Right lobe of liver (tissue), 6 donors: Measurements from ENCODE around the gene NOS1AP. TPM values are rescaled to one million over a fixed set of nuclear protein-coding genes. Genes with fewer than 3 reads are reported as not detected.

Experiments
- ATAC-seq, 4 donors: fragments of 200-7000 bp; cut with Tn5 transposase; one replicate each; pipeline ENCODE4 v1.9.1; 2020; ENCODE audit warnings: mild to moderate bottlenecking in 4 of 4, moderate library complexity in 4 of 4
- DNase-seq, 3 donors: peaks; one replicate each; pipeline ENCODE4 v3.0.0-alpha.2; 2020
- H3K27ac ChIP-seq, 3 donors: fragments of 200-600 bp; one replicate each; pipeline ENCODE4 v1.8.0; 2022
- H3K27me3 ChIP-seq, 2 donors: fragments of 200-600 bp; one replicate each; pipeline ENCODE4 v1.8.0; 2022
- H3K36me3 ChIP-seq, 4 donors: fragments of 200-600 bp; sonication (generic) in 1 of 4; one replicate each; pipeline versions ENCODE4 v1.5.1 to v1.8.0; 2017 to 2022; ENCODE audit warnings: control low read depth in 1 of 4
- H3K4me1 ChIP-seq, 4 donors: fragments of 200-600 bp; sonication (generic) in 1 of 4; one replicate each; pipeline versions ENCODE4 v1.5.1 to v1.8.0; 2017 to 2022; ENCODE audit warnings: control low read depth in 1 of 4
- H3K4me3 ChIP-seq, 3 donors: fragments of 200-600 bp; one replicate each; pipeline ENCODE4 v1.8.0; 2022
- H3K9me3 ChIP-seq, 4 donors: fragments of 200-600 bp; sonication (generic) in 1 of 4; one replicate each; pipeline versions ENCODE4 v1.5.1 to v1.8.0; 2017 to 2022; ENCODE audit warnings: control low read depth in 1 of 4
- POLR2A ChIP-seq: fragments of 450-650 bp; IDR thresholded peaks from one replicate; pipeline ENCODE4 v1.6.1; 2017; ENCODE audit warnings: antibody characterized with exemption, mild to moderate bottlenecking
- WGBS: methylation state at CpG from one replicate; pipeline ENCODE4 v1.1.6; 2018; ENCODE audit warnings: low coverage, low lambda C conversion rate; ENCODE audit not compliant: insufficient coverage; ENCODE audit errors: missing lambda C conversion rate; 5-methylcytosine and 5-hydroxymethylcytosine counted together
- intact Hi-C, 2 donors: fragments of 100-400 bp; cut with DNase I; formaldehyde crosslinking; loops; one replicate each; pipeline versions ENCODE4 v1.11.2 to v1.14.1; 2022
- total RNA-seq, 6 experiments: library from RNA; depleted of rRNA in 2 of 6; stranded (reverse); fragments of >200 nt in 2 of 6; fragmentation: NEBNext Ultra II Directional in 3 of 6; extraction: Animal tissue kit (Norgen Biotek cat#: 25700) in 3 of 6; gene quantifications; one replicate each; pipeline versions ENCODE4 v1.1.0 to v1.2.4, GENCODE V29; 2016 to 2023
- TF ChIP-seq, protein P1 (sequence below), 4 donors: fragments of 200-600 bp in 3 of 4; fragments of 450-650 bp in 1 of 4; IDR thresholded peaks; one replicate each; pipeline versions ENCODE4 v1.5.1 to v1.8.0; 2016 to 2022; ENCODE audit warnings: antibody characterized with exemption in 4 of 4, mild to moderate bottlenecking in 2 of 4
- donor health status: DM: no; HTN: yes; CAD: no.
- donor health status: DM: no; HTN: no; CAD: no.
- donor health status: DM: no; HTN: no; CAD: no.
- donor health status: DM: no; HTN: yes; CAD: no.
- donor health status: DM: no; HTN: yes; CAD: no.

Gene NOS1AP
- total RNA-seq, 6 experiments from 2014 or later: 4.7 to 24.8 (median 11.6) TPM

DNA sequence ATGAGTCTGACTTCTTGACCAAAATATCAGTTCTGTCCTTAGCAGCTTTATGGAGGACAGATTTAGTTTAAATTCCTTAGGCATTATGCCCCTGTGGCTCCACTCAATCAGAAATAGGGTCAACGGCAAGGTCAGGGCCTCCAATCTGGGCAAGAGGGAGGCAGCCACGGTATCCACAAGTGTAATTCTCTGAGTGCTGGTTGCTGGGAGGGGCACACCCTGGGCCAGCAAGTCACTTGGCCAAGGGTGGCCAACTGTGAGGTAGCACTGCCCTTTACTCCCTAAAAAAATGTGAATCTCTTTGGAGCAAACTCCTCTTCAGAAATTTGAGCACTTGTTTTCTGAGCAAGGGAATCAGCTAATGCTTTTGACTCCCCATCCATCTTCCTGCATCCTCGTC, 294.3 kb downstream of the NOS1AP start:
- peak in 1 of 4 donors; percentile 13 for ATAC-seq
- TF ChIP-seq POLR2A: no peak
- TF ChIP-seq, protein P1, sequence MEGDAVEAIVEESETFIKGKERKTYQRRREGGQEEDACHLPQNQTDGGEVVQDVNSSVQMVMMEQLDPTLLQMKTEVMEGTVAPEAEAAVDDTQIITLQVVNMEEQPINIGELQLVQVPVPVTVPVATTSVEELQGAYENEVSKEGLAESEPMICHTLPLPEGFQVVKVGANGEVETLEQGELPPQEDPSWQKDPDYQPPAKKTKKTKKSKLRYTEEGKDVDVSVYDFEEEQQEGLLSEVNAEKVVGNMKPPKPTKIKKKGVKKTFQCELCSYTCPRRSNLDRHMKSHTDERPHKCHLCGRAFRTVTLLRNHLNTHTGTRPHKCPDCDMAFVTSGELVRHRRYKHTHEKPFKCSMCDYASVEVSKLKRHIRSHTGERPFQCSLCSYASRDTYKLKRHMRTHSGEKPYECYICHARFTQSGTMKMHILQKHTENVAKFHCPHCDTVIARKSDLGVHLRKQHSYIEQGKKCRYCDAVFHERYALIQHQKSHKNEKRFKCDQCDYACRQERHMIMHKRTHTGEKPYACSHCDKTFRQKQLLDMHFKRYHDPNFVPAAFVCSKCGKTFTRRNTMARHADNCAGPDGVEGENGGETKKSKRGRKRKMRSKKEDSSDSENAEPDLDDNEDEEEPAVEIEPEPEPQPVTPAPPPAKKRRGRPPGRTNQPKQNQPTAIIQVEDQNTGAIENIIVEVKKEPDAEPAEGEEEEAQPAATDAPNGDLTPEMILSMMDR (IDR thresholded peaks at IDR 0.05): no peak

DNA sequence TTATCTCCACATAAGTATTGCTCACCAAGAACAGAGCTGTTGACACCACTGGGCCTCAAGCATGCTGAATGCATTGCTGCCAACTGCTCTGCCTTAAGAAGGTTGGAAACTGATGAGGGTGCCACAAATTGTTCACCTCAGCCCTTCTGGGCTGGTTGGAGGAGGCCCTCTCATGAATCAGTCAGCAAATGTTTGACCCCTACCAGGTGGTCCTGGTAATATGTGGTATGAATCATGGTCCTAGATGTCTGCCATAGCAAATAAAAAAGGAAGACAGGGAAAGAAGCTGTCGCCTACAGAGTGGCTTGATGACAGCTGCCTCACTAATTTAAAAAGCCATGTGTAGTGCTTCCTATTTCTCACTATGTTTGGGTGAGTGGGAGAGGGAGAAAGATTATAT, 295.0 kb downstream of the NOS1AP start:
- Histone ChIP-seq H3K4me3 (no peak overlapping the region), H3K27me3 (no peaks in the 10 kb centered on the region), H3K36me3 (peaks cover 0 to 8% (median 2%) of the 10 kb centered on the region in 4 donors), H3K9me3 (no peaks in the 10 kb centered on the region), H3K27ac (peak overlapping the region in 2 of 3 donors; percentile 93 to 94), H3K4me1 (peaks cover 0 to 61% (median 30%) of the 10 kb centered on the region in 4 donors)
- no CpG with 5 or more reads among the region's 1 CpG for WGBS
- DNase-seq (peak in 1 of 3 donors; percentile 17), ATAC-seq (no peak)
- TF ChIP-seq POLR2A: no peak
- TF ChIP-seq, protein P1 (IDR thresholded peaks at IDR 0.05): no peak
- intact Hi-C loops: no loop called here

More for the DNA sequence above, 294.3 kb downstream of the NOS1AP start:
- Histone ChIP-seq H3K9me3 (no peaks in the 10 kb centered on the region), H3K4me1 (peaks cover 0 to 61% (median 28%) of the 10 kb centered on the region in 4 donors), H3K27ac (peak overlapping the region in 2 of 3 donors; percentile 93 to 94), H3K4me3 (no peak overlapping the region), H3K36me3 (peaks cover 0 to 8% (median 3%) of the 10 kb centered on the region in 4 donors), H3K27me3 (no peaks in the 10 kb centered on the region)
- intact Hi-C loops: no loop called here
- peak in 1 of 3 donors; percentile 64 for DNase-seq
- WGBS: 80% methylated on average over 3 of the region's 3 CpGs

DNA sequence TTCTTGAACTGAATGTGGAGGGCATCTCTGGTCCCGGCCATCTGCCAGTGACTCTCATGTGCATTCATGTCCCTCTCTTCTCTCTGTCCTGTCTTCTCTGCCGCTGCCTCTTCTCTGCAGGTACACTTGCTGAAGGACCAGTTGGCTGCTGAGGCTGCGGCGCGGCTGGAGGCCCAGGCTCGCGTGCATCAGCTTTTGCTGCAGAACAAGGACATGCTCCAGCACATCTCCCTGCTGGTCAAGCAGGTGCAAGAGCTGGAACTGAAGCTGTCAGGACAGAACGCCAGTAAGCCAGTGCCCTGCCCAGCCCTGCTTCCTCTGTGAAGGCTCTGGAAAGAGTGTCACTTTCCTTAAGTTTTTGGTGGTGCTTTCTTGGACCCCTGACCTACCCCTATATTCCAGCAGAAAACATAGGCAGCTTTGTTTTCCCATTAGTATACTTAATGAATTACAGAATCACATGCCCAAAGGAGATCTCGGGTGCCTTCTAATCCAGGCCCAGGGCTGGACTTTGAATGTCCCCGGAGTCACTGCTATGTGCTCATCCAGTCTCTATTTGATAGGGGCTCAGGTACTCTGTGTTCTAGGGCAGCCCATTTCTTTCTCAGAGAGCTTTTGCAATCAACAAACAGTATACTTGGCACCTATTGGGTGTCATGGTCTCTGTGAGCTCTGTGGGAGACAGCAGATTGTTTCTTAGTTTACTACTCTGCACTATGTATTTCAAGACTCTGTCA, 296.0 kb downstream of the NOS1AP start:
- ATAC-seq: peak; percentile 69 to 86 (median 80)
- peak in 1 of 3 donors; percentile 88 for DNase-seq
- TF ChIP-seq POLR2A: no peak
- TF ChIP-seq, protein P1 (IDR thresholded peaks at IDR 0.05): no peak
- Histone ChIP-seq H3K4me1 (peaks cover 0 to 65% (median 32%) of the 10 kb centered on the region in 4 donors), H3K9me3 (no peaks in the 10 kb centered on the region), H3K27me3 (no peaks in the 10 kb centered on the region), H3K4me3 (no peak overlapping the region), H3K36me3 (peaks cover 0 to 8% (median 2%) of the 10 kb centered on the region in 4 donors), H3K27ac (peak overlapping the region; percentile 54 to 94 (median 93))
- WGBS: 43% methylated on average over 7 of the region's 10 CpGs
- intact Hi-C loops: no loop called here

DNA sequence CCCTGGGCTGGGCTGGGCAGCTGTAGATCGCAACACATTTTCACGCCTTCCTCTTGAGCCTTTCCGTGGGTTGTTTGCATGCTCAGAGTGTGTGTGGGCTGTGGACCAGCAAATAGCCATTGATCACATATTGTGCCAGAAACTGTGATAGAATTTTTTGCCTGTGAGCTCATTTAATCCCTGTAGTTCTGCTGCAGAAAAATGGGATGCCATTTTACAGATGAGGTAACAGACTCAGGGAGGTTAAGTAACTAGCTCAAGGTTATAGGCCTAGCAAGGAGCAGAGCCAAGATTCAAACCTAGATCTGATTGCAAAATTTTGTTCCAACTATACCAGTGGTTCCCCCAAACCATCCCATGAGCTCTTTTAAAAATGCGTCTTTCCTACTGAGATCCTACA, 296.7 kb downstream of the NOS1AP start:
- peaks cover 0 to 8% (median 2%) of the 10 kb centered on the region in 4 donors for H3K36me3 ChIP-seq
- intact Hi-C loops: no loop called here
- no peaks in the 10 kb centered on the region for H3K9me3 ChIP-seq
- 34% methylated on average over 4 of the region's 4 CpGs for WGBS
- H3K27me3 ChIP-seq: no peaks in the 10 kb centered on the region
- TF ChIP-seq, protein P1 (IDR thresholded peaks at IDR 0.05): no peak
- TF ChIP-seq POLR2A: no peak
- peak; percentile 44 to 57 (median 50) for ATAC-seq
- peak in 1 of 3 donors; percentile 45 for DNase-seq
- peaks cover 0 to 66% (median 32%) of the 10 kb centered on the region in 4 donors for H3K4me1 ChIP-seq
- no peak overlapping the region for H3K4me3 ChIP-seq
- peak overlapping the region; percentile 54 to 94 (median 93) for H3K27ac ChIP-seq
